Measurements from ENCODE around the gene BRIP1. TPM values are rescaled to one million over a fixed set of nuclear protein-coding genes. Genes with fewer than 3 reads are reported as not detected.

The BRIP1 gene
- total and polyA plus RNA-seq, 10 of the 15 experiments (the other 5 are each of a cell fraction or from before 2014, with no cell fraction given): 4.0 to 24.2 (median 12.8) TPM

DNA sequence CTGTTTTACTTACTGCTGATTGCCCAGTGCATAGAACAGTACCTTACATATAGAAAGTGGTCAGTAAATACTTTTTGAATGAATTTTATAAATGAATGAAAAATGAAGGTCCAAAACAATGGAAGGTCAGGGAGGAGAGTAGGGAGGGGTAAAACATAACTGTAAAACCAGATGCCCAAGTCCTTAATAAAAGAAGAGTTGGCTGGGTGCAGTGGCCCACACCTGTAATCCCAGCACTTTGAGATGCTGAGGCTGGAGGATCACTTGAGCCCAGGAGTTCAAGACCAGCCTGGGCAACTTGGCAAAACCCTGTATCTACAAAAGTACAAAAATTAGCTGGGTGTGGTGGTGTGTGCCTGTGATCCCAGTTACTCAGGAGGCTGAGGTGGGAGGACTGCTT is 108.2 kb downstream of the BRIP1 start:
- FAIRE-seq (no peak), DNase-seq (ENCODE audit: low read depth, low spot score) (no peak), ATAC-seq (no peak)
- intact Hi-C loops (cut with micrococcal nuclease; ENCODE audit: unreplicated experiment) (no loop called here), in situ Hi-C loops (cut with MboI) (no loop called here)
- Histone ChIP-seq H3K9ac (ENCODE audit: control insufficient read depth, insufficient read depth, low read length) (no peak overlapping the region), H3K27me3 (replicated peaks in 1 of 2; ENCODE audit: control insufficient read depth in 2 of 2, insufficient read depth in 2 of 2, low read length in 1 of 2) (no peaks in the 10 kb centered on the region), H4K20me1 (ENCODE audit: control insufficient read depth, insufficient read depth) (no peaks in the 10 kb centered on the region), H3K27ac (ENCODE audit: control insufficient read depth, insufficient read depth) (no peak overlapping the region), H3K79me2 (ENCODE audit: control insufficient read depth, insufficient read depth, low read length) (no peaks in the 10 kb centered on the region), H2AFZ (ENCODE audit: control insufficient read depth, low read depth, low read length) (no peak overlapping the region), H3K4me3 (no peak overlapping the region), H3K4me2 (ENCODE audit: control insufficient read depth, insufficient read depth) (no peak overlapping the region), H3K36me3 (ENCODE audit: control insufficient read depth in 2 of 2, insufficient read depth in 2 of 2, low read length in 1 of 2) (0 out of 4 replicates have a peak, but pooled peaks cover 0 to 2% of the 10 kb centered on the region in 2 experiments), H3K4me1 (ENCODE audit: control insufficient read depth, insufficient read depth, low read length) (peaks cover 30% of the 10 kb centered on the region), H3K9me3 (replicated peaks; ENCODE audit: control insufficient read depth, insufficient read depth, low read length) (no peaks in the 10 kb centered on the region; the same call in 1 of the 3 replicates)
- ChIA-PET CTCF (interaction anchor here (1.4 to 1.8 kb wide), 2 partner anchors 10 to 354 kb away, joined by 5 to 6 read pairs; no protein-coding TSS in a partner anchor), RAD21 (ENCODE audit: unreplicated experiment) (no interaction called here), SMC1A (ENCODE audit: uncharacterized antibody, unreplicated experiment) (interaction anchor here (1.0 to 1.5 kb wide), 3 partner anchors 26 to 43 kb away, joined by 3 to 4 read pairs (median 3); no protein-coding TSS in a partner anchor), POLR2A (interaction anchor here (1.0 kb wide), 1 partner anchor 9 kb away, joined by 3 read pairs; no protein-coding TSS in a partner anchor)
- TF ChIP-seq SMAD5 (IDR thresholded peaks at IDR 0.05; ENCODE audit: low read depth): no peak
- peak; percentile 55 for TF ChIP-seq NFXL1 (IDR thresholded peaks at IDR 0.05; ENCODE audit: borderline replicate concordance)
- BruUV-seq (replicated peaks): no TSS peak

DNA sequence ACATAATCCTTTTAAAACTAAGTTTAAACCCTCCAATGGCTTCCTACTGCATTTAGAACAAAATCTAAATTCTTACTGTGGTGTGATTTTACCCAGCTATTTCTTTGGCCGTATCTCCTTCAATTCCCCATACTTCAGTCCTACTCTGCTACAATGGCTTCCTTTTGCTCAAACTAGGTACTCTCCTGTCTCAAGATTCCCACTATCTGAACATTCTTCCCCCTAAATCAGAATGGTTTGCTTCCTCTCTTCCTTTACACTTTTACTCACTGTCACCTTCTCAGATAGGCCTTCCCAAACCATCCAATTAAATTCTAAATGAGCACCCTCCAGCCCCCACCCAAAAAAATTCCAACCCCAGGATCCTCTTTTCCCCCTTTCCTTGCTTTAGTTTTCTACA is 109.2 kb downstream of the BRIP1 start:
- no peaks in the 10 kb centered on the region for H3K27me3 ChIP-seq (replicated peaks in 1 of 2; ENCODE audit: control insufficient read depth in 2 of 2, insufficient read depth in 2 of 2, low read length in 1 of 2)
- H3K9me3 ChIP-seq (replicated peaks; ENCODE audit: control insufficient read depth, insufficient read depth, low read length): no peaks in the 10 kb centered on the region; the same call in 1 of the 3 replicates
- ATAC-seq: no peak
- ChIA-PET CTCF (interaction anchor here (1.8 kb wide), 1 partner anchor 355 kb away, joined by 5 read pairs; no protein-coding TSS in a partner anchor), POLR2A (interaction anchor here (1.0 kb wide), 1 partner anchor 10 kb away, joined by 3 read pairs; no protein-coding TSS in a partner anchor), SMC1A (ENCODE audit: uncharacterized antibody, unreplicated experiment) (no interaction called here), RAD21 (ENCODE audit: unreplicated experiment) (no interaction called here)
- H3K4me3 ChIP-seq: no peak overlapping the region
- no TSS peak for BruUV-seq (replicated peaks)
- no peak for FAIRE-seq
- no peak overlapping the region for H3K27ac ChIP-seq (ENCODE audit: control insufficient read depth, insufficient read depth)
- H4K20me1 ChIP-seq (ENCODE audit: control insufficient read depth, insufficient read depth): no peaks in the 10 kb centered on the region
- no peak overlapping the region for H2AFZ ChIP-seq (ENCODE audit: control insufficient read depth, low read depth, low read length)
- peak; percentile 43; the same call in 1 of the 2 replicates for TF ChIP-seq NFXL1 (IDR thresholded peaks at IDR 0.05; ENCODE audit: borderline replicate concordance)
- TF ChIP-seq, protein P1, sequence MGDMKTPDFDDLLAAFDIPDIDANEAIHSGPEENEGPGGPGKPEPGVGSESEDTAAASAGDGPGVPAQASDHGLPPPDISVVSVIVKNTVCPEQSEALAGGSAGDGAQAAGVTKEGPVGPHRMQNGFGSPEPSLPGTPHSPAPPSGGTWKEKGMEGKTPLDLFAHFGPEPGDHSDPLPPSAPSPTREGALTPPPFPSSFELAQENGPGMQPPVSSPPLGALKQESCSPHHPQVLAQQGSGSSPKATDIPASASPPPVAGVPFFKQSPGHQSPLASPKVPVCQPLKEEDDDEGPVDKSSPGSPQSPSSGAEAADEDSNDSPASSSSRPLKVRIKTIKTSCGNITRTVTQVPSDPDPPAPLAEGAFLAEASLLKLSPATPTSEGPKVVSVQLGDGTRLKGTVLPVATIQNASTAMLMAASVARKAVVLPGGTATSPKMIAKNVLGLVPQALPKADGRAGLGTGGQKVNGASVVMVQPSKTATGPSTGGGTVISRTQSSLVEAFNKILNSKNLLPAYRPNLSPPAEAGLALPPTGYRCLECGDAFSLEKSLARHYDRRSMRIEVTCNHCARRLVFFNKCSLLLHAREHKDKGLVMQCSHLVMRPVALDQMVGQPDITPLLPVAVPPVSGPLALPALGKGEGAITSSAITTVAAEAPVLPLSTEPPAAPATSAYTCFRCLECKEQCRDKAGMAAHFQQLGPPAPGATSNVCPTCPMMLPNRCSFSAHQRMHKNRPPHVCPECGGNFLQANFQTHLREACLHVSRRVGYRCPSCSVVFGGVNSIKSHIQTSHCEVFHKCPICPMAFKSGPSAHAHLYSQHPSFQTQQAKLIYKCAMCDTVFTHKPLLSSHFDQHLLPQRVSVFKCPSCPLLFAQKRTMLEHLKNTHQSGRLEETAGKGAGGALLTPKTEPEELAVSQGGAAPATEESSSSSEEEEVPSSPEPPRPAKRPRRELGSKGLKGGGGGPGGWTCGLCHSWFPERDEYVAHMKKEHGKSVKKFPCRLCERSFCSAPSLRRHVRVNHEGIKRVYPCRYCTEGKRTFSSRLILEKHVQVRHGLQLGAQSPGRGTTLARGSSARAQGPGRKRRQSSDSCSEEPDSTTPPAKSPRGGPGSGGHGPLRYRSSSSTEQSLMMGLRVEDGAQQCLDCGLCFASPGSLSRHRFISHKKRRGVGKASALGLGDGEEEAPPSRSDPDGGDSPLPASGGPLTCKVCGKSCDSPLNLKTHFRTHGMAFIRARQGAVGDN (IDR thresholded peaks at IDR 0.05): no peak
- in situ Hi-C loops (cut with MboI) (no loop called here), intact Hi-C loops (cut with micrococcal nuclease; ENCODE audit: unreplicated experiment) (no loop called here)
- WGBS (ENCODE audit: insufficient coverage, insufficient replicate concordance, low lambda C conversion rate, missing lambda C conversion rate): 89% methylated on average over 1 of the region's 1 CpG
- no peak overlapping the region for H3K9ac ChIP-seq (ENCODE audit: control insufficient read depth, insufficient read depth, low read length)
- DNase-seq (ENCODE audit: low read depth, low spot score): no peak
- H3K79me2 ChIP-seq (ENCODE audit: control insufficient read depth, insufficient read depth, low read length): no peaks in the 10 kb centered on the region
- 0 out of 4 replicates have a peak, but pooled peaks cover 0 to 2% of the 10 kb centered on the region in 2 experiments for H3K36me3 ChIP-seq (ENCODE audit: control insufficient read depth in 2 of 2, insufficient read depth in 2 of 2, low read length in 1 of 2)
- no peak overlapping the region for H3K4me2 ChIP-seq (ENCODE audit: control insufficient read depth, insufficient read depth)
- peaks cover 33% of the 10 kb centered on the region for H3K4me1 ChIP-seq (ENCODE audit: control insufficient read depth, insufficient read depth, low read length)
